Measurements from ENCODE around the gene WWOX. TPM values are rescaled to one million over a fixed set of nuclear protein-coding genes. Genes with fewer than 3 reads are reported as not detected.

The WWOX gene
- total RNA-seq, 1 experiment from 2014 or later, result 28.3 TPM

DNA sequence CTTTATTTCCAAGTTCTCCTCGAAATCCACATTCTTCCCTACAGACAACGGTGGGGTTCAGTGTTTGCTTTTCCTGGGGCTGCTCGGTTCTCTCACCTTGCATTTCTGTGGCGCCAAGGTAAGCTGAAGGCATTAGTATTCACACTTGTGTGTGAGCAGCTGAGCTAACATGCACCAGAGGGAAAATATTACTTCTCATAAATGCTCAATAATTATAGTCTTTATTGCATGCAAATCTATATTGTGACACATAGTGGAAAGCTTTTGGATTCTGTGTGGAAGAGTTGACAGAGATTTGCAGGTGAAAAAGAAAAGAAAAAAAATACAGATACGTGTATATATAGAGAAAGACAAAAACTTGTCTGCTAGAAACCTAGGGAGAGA, 1089.3 kb downstream of the WWOX start:
- Histone ChIP-seq H3K9me3 (ENCODE audit: low read length) (no peaks in the 10 kb centered on the region), H2AFZ (ENCODE audit: low read length) (no peak overlapping the region), H3K79me2 (ENCODE audit: low read length) (no peaks in the 10 kb centered on the region), H4K20me1 (ENCODE audit: low read length) (no peaks in the 10 kb centered on the region), H3K36me3 (ENCODE audit: low read depth, low read length) (no peaks in the 10 kb centered on the region), H3K4me2 (ENCODE audit: low read length) (no peak overlapping the region), H3K27me3 (ENCODE audit: low read length) (no peaks in the 10 kb centered on the region), H3K9me2 (replicated peaks; ENCODE audit: low read length) (no peaks in the 10 kb centered on the region), H3K9ac (ENCODE audit: low read length) (no peak overlapping the region), H3K4me3 (ENCODE audit: low read length) (no peak overlapping the region), H3K27ac (ENCODE audit: low read length) (no peak overlapping the region), H3F3A (ENCODE audit: low read length, unreplicated experiment) (no peaks in the 10 kb centered on the region), H3K4me1 (ENCODE audit: insufficient read depth, low read length) (no peaks in the 10 kb centered on the region)
- ATAC-seq, result no peak
- intact Hi-C loops (cut with micrococcal nuclease), result no loop called here
- ChIA-PET POLR2A (ENCODE audit: unreplicated experiment) (no interaction called here), CTCF (no interaction called here)
- DNase-seq, result no peak
- TF ChIP-seq, protein P1, sequence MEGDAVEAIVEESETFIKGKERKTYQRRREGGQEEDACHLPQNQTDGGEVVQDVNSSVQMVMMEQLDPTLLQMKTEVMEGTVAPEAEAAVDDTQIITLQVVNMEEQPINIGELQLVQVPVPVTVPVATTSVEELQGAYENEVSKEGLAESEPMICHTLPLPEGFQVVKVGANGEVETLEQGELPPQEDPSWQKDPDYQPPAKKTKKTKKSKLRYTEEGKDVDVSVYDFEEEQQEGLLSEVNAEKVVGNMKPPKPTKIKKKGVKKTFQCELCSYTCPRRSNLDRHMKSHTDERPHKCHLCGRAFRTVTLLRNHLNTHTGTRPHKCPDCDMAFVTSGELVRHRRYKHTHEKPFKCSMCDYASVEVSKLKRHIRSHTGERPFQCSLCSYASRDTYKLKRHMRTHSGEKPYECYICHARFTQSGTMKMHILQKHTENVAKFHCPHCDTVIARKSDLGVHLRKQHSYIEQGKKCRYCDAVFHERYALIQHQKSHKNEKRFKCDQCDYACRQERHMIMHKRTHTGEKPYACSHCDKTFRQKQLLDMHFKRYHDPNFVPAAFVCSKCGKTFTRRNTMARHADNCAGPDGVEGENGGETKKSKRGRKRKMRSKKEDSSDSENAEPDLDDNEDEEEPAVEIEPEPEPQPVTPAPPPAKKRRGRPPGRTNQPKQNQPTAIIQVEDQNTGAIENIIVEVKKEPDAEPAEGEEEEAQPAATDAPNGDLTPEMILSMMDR (conservative IDR thresholded peaks at IDR 0.05; ENCODE audit: low read depth, low read length), result no peak
- no peak for TF ChIP-seq EZH2phosphoT487 (IDR thresholded peaks at IDR 0.05; ENCODE audit: borderline replicate concordance, low read length)
- TF ChIP-seq EZH2 (IDR thresholded peaks at IDR 0.05; ENCODE audit: low read length, unreplicated experiment), result no peak
- BruUV-seq (replicated peaks), result no TSS peak

DNA sequence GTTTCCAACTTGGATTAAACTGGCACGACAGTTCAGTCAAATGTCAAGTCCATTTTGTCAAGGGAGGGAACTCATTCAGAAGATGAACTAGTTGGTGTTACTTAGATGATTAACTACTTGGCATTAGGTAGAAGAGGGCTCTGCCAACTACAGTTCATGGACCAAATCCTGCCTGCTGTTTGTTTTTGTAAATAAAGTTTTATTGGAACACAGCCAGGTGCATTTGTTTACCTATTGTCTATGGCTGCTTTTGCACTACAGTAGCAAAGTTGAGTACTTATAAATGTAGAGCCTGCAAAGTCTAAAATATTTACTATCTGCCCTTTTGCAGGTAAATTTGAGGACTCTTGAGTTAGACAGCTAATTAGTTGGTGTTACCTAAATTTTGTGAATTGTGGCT, 1091.1 kb downstream of the WWOX start:
- POLR2A ChIA-PET (ENCODE audit: unreplicated experiment), result no interaction called here
- no peak overlapping the region for H3K9ac ChIP-seq (ENCODE audit: low read length)

DNA sequence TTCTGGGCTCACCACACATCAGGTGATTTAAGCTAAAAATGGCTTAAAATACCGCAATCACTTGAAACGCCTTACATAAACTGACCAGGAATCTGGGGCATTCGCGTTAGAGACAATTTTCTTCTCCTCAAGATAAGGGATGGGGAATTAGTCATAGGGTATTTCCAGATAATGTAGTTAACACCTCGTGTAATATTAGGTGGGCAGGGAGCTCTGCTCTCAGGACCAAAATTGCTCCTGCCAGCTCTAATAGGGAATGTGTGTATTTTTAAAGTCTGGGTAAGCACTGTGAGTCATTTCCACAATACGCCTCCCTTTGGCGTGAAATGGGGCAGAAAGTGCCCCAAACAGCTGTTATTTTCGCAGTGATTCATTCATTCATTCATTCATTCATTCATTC, 1092.5 kb downstream of the WWOX start:
- CTCF ChIA-PET, result no interaction called here

More for the DNA sequence above, 1091.1 kb downstream of the WWOX start:
- Histone ChIP-seq H3F3A (ENCODE audit: low read length, unreplicated experiment) (no peaks in the 10 kb centered on the region), H3K9me3 (ENCODE audit: low read length) (no peaks in the 10 kb centered on the region), H3K36me3 (ENCODE audit: low read depth, low read length) (no peaks in the 10 kb centered on the region), H3K27ac (ENCODE audit: low read length) (no peak overlapping the region), H4K20me1 (ENCODE audit: low read length) (no peaks in the 10 kb centered on the region), H3K4me2 (ENCODE audit: low read length) (no peak overlapping the region), H3K4me1 (ENCODE audit: insufficient read depth, low read length) (no peaks in the 10 kb centered on the region), H3K9me2 (replicated peaks; ENCODE audit: low read length) (no peaks in the 10 kb centered on the region), H3K27me3 (ENCODE audit: low read length) (no peaks in the 10 kb centered on the region), H3K4me3 (ENCODE audit: low read length) (no peak overlapping the region), H2AFZ (ENCODE audit: low read length) (no peak overlapping the region), H3K79me2 (ENCODE audit: low read length) (no peaks in the 10 kb centered on the region)
- ATAC-seq (no peak), DNase-seq (no peak)
- BruUV-seq (replicated peaks), result no TSS peak
- TF ChIP-seq EZH2phosphoT487 (IDR thresholded peaks at IDR 0.05; ENCODE audit: borderline replicate concordance, low read length), result no peak
- TF ChIP-seq, protein P1 (conservative IDR thresholded peaks at IDR 0.05; ENCODE audit: low read depth, low read length), result no peak
- TF ChIP-seq EZH2 (IDR thresholded peaks at IDR 0.05; ENCODE audit: low read length, unreplicated experiment), result no peak
- CTCF ChIA-PET, result no interaction called here
- intact Hi-C loops (cut with micrococcal nuclease), result no loop called here

More for the DNA sequence above, 1092.5 kb downstream of the WWOX start:
- no TSS peak for BruUV-seq (replicated peaks)
- Histone ChIP-seq H3K4me1 (ENCODE audit: insufficient read depth, low read length) (no peaks in the 10 kb centered on the region), H3K9me3 (ENCODE audit: low read length) (no peaks in the 10 kb centered on the region), H3K9ac (ENCODE audit: low read length) (no peak overlapping the region), H2AFZ (ENCODE audit: low read length) (no peak overlapping the region), H3K79me2 (ENCODE audit: low read length) (no peaks in the 10 kb centered on the region), H3K27me3 (ENCODE audit: low read length) (no peaks in the 10 kb centered on the region), H3K4me2 (ENCODE audit: low read length) (no peak overlapping the region), H3K9me2 (replicated peaks; ENCODE audit: low read length) (no peaks in the 10 kb centered on the region), H3K36me3 (ENCODE audit: low read depth, low read length) (no peaks in the 10 kb centered on the region), H3K4me3 (ENCODE audit: low read length) (no peak overlapping the region), H4K20me1 (ENCODE audit: low read length) (no peaks in the 10 kb centered on the region), H3K27ac (ENCODE audit: low read length) (no peak overlapping the region), H3F3A (ENCODE audit: low read length, unreplicated experiment) (no peaks in the 10 kb centered on the region)
- POLR2A ChIA-PET (ENCODE audit: unreplicated experiment), result no interaction called here
- TF ChIP-seq EZH2phosphoT487 (IDR thresholded peaks at IDR 0.05; ENCODE audit: borderline replicate concordance, low read length), result no peak
- TF ChIP-seq, protein P1 (conservative IDR thresholded peaks at IDR 0.05; ENCODE audit: low read depth, low read length), result no peak
- TF ChIP-seq EZH2 (IDR thresholded peaks at IDR 0.05; ENCODE audit: low read length, unreplicated experiment), result no peak
- intact Hi-C loops (cut with micrococcal nuclease), result no loop called here
- ATAC-seq, result no peak
- no peak for DNase-seq
